ENCODE data around the gene TRERF1. TPM values are rescaled to one million over a fixed set of nuclear protein-coding genes. Genes with fewer than 3 reads are reported as not detected.
"Not testable (repeated sequence)": the region's sequence is repeated elsewhere in the genome, so short reads cannot be mapped to it uniquely, and the experiment has no call there.

TRERF1 gene
- total and polyA plus RNA-seq, 2 experiments from 2014 or later, result 3.2 to 5.1 TPM

DNA sequence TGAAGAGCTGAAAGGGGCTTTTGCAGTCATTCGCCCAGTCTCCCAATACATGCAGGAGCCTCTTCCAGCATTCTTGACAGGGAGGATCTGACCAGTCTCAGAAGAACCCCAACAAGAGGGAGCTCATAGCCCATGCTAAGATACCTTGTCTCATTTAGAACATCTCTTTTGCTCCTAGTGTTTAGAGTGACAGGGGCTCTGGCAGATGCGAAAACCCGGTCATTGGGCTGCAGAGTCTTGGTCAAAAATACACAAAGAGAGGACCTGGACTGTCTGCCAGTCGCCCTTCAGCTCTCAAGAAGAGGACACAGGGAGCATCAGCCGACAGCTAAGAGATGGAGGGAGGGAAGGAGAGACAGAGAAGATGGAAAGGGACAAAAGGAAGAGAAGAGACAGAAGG is 257.7 kb downstream of the TRERF1 start:
- Histone ChIP-seq H4K20me1 (ENCODE audit: insufficient read depth, poor library complexity, severe bottlenecking) (no peaks in the 10 kb centered on the region), H2AFZ (no peak overlapping the region), H3K4me1 (ENCODE audit: insufficient read depth) (no peaks in the 10 kb centered on the region), H3K79me2 (no peaks in the 10 kb centered on the region), H3K27ac (no peak overlapping the region), H3K9me2 (replicated peaks; ENCODE audit: insufficient read depth) (no peaks in the 10 kb centered on the region), H3K9me3 (ENCODE audit: low read depth) (no peaks in the 10 kb centered on the region), H3K4me3 (no peak overlapping the region), H3K27me3 (no peaks in the 10 kb centered on the region), H3K4me2 (no peak overlapping the region), H3K36me3 (replicated peaks; ENCODE audit: insufficient read depth, low read depth) (no peaks in the 10 kb centered on the region)
- TF ChIP-seq, protein P1, sequence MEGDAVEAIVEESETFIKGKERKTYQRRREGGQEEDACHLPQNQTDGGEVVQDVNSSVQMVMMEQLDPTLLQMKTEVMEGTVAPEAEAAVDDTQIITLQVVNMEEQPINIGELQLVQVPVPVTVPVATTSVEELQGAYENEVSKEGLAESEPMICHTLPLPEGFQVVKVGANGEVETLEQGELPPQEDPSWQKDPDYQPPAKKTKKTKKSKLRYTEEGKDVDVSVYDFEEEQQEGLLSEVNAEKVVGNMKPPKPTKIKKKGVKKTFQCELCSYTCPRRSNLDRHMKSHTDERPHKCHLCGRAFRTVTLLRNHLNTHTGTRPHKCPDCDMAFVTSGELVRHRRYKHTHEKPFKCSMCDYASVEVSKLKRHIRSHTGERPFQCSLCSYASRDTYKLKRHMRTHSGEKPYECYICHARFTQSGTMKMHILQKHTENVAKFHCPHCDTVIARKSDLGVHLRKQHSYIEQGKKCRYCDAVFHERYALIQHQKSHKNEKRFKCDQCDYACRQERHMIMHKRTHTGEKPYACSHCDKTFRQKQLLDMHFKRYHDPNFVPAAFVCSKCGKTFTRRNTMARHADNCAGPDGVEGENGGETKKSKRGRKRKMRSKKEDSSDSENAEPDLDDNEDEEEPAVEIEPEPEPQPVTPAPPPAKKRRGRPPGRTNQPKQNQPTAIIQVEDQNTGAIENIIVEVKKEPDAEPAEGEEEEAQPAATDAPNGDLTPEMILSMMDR (IDR thresholded peaks at IDR 0.05; ENCODE audit: poor library complexity), result no peak
- TF ChIP-seq EZH2 (IDR thresholded peaks at IDR 0.05; ENCODE audit: borderline replicate concordance) (no peak), EZH2phosphoT487 (IDR thresholded peaks at IDR 0.05; ENCODE audit: low read depth, severe bottlenecking, unreplicated experiment) (no peak)
- 92% methylated on average over 5 of the region's 5 CpGs for WGBS (ENCODE audit: low lambda C conversion rate, missing lambda C conversion rate)
- DNase-seq (ENCODE audit: low spot score), result no peak

DNA sequence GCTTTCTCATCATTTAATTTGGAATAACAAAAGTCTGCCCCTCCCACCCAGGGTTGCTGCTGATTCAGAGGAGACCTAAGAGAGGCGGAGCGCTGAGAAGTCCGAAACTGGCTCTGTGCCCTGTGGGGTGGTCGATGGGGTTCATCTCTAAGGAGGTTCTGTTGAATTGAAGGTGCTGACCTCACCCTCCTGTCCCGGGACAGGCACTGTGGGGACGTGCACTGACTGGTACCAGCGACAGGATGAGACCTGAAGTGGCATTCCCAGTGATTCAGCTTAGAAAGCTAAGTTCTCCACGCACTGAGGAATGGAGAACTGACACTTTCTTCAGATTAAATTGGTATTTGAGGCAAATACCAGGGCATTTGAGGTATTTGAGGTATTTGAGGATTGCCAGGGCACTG is 258.2 kb downstream of the TRERF1 start:
- Histone ChIP-seq H3K9me2 (replicated peaks; ENCODE audit: insufficient read depth) (no peaks in the 10 kb centered on the region), H3K4me2 (no peak overlapping the region), H3K9me3 (ENCODE audit: low read depth) (no peaks in the 10 kb centered on the region), H3K79me2 (no peaks in the 10 kb centered on the region), H3K4me3 (no peak overlapping the region), H4K20me1 (ENCODE audit: insufficient read depth, poor library complexity, severe bottlenecking) (no peaks in the 10 kb centered on the region), H3K36me3 (replicated peaks; ENCODE audit: insufficient read depth, low read depth) (no peaks in the 10 kb centered on the region), H3K27me3 (no peaks in the 10 kb centered on the region), H3K4me1 (ENCODE audit: insufficient read depth) (no peaks in the 10 kb centered on the region), H2AFZ (no peak overlapping the region), H3K27ac (no peak overlapping the region)
- TF ChIP-seq, protein P1 (IDR thresholded peaks at IDR 0.05; ENCODE audit: poor library complexity), result no peak
- TF ChIP-seq EZH2 (IDR thresholded peaks at IDR 0.05; ENCODE audit: borderline replicate concordance), result no peak
- WGBS (ENCODE audit: low lambda C conversion rate, missing lambda C conversion rate), result 45% methylated on average over 8 of the region's 8 CpGs
- no peak for DNase-seq (ENCODE audit: low spot score)

DNA sequence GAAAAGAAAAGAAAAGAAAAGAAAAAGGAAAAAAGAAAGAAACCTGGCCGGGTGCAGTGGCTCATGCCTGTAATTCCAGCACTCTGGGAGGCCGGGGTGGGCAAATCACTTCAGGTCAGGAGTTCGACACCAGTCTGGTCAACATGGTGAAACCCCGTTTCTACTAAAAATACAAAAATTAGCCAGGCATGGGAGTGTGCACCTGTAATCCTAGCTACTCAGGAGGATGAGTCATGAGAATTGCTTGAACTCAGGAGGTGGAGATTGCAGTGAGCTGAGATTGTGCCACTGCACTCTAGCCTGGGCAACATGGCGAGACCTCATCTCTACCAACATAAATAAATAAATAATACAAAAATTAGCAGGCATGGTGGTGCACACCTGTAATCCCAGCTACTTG is 259.3 kb downstream of the TRERF1 start:
- H3K4me3 ChIP-seq; H3K9me2 ChIP-seq (replicated peaks; ENCODE audit: insufficient read depth); H3K79me2 ChIP-seq; H3K36me3 ChIP-seq (replicated peaks; ENCODE audit: insufficient read depth, low read depth); H3K27me3 ChIP-seq; H4K20me1 ChIP-seq (ENCODE audit: insufficient read depth, poor library complexity, severe bottlenecking); DNase-seq (ENCODE audit: low spot score); H3K27ac ChIP-seq; H3K4me2 ChIP-seq; H2AFZ ChIP-seq; H3K4me1 ChIP-seq (ENCODE audit: insufficient read depth); H3K9me3 ChIP-seq (ENCODE audit: low read depth): not testable (repeated sequence)
- whole genome bisulfite sequencing (ENCODE audit: low lambda C conversion rate, missing lambda C conversion rate), result 91% methylated on average over 4 of the region's 5 CpGs

DNA sequence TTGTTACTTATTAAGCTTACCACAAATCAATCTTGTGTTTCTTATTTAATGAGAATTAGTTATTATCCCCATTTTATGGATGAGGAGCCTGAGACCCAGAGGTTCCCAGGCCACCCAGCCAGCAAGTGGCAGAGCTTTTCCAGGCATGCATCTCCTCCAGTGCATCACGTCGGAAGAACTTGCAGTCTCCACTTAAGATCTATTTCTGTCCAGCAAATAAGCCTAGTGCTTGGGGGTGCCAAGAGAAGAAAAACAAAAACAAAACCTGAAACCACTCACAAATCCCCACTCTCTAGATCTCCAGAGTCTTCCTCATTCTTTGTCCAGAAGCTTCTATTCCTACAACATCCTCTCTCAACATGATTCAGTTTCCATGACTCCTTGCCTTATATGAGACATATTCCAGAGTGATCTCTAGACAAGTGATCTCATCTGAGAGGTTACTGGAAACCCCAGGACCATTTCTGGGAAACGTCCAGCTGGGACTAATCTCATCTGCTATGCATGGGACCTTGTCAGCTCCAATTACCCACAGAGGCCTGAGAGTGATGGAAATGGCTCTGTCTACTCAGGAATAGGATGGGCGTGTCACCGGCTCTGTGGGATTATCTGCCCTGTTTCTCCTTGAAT is 261.1 kb downstream of the TRERF1 start:
- Histone ChIP-seq H3K79me2 (no peaks in the 10 kb centered on the region), H3K27me3 (no peaks in the 10 kb centered on the region), H3K9me2 (replicated peaks; ENCODE audit: insufficient read depth) (no peaks in the 10 kb centered on the region), H4K20me1 (ENCODE audit: insufficient read depth, poor library complexity, severe bottlenecking) (no peaks in the 10 kb centered on the region), H2AFZ (no peak overlapping the region), H3K9me3 (ENCODE audit: low read depth) (no peaks in the 10 kb centered on the region), H3K4me1 (ENCODE audit: insufficient read depth) (no peaks in the 10 kb centered on the region), H3K36me3 (replicated peaks; ENCODE audit: insufficient read depth, low read depth) (no peaks in the 10 kb centered on the region), H3K4me2 (no peak overlapping the region), H3K27ac (no peak overlapping the region), H3K4me3 (no peak overlapping the region)
- TF ChIP-seq EZH2 (IDR thresholded peaks at IDR 0.05; ENCODE audit: borderline replicate concordance), result no peak
- no peak for TF ChIP-seq EZH2phosphoT487 (IDR thresholded peaks at IDR 0.05; ENCODE audit: low read depth, severe bottlenecking, unreplicated experiment)
- TF ChIP-seq, protein P1 (IDR thresholded peaks at IDR 0.05; ENCODE audit: poor library complexity), result no peak
- 74% methylated on average over 5 of the region's 5 CpGs for WGBS (ENCODE audit: low lambda C conversion rate, missing lambda C conversion rate)
- peak; percentile 39 for DNase-seq (ENCODE audit: low spot score)
